CD4-positive, alpha-beta T cell treated with Interleukin-12 subunit alpha and Interleukin-12 subunit beta, for 1 hour (primary cell): ENCODE measurements around the gene AHCY.
A peak's percentile ranks its signal among the peaks of the same experiment; 100 is the strongest.
"Not testable (repeated sequence)": the region's sequence is repeated elsewhere in the genome, so short reads cannot be mapped to it uniquely, and the experiment has no call there.

Experiments
- DNase-seq: peaks from one replicate; pipeline ENCODE4 v3.0.0-alpha.2; 2020

Gene AHCY

DNA sequence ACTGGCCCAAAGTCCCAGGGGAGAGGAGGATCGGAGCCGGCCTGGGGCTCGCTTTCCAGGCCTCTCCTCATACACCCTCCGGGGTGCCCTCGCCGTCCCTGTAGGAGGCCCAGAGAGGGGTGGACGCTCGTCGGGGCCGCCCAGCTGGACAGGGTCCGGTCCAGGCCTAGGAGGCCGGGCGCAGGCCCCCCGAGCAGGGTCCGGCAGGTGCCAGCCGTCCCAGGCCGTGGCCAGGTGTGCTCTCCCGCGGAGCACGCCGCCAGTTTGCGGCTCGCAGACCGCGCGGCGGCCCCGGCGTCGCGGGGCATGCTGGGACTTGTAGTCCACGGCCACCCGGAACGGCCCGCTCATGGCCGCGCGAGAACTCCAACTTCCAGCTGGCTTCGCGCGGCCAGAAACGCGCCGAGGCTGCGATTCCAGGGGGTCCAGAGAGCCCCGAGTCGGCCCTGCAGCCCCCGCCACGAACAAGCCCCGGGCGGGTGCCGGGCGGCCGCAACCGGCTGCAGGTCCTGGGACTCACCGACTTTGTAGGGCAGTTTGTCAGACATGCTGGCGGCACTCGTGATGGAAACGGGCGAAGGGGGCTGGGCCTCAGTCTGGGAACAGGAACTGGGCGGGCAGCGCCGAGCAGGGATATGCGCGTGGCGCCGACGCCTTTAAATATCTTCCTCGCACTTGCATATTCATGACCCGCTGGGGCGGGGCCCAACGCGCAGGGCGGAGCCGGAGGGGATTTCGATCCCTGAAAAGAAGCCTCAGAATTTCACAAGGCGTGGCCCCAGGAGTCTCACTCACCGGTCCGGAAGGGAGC, at the start of gene AHCY:
Gene AHCY, minus strand, starts transcription at position 633 of the 811 bp plus-strand sequence. Its CDS starts 85 bp downstream, at position 548.
- peak; percentile 91 for DNase-seq

DNA sequence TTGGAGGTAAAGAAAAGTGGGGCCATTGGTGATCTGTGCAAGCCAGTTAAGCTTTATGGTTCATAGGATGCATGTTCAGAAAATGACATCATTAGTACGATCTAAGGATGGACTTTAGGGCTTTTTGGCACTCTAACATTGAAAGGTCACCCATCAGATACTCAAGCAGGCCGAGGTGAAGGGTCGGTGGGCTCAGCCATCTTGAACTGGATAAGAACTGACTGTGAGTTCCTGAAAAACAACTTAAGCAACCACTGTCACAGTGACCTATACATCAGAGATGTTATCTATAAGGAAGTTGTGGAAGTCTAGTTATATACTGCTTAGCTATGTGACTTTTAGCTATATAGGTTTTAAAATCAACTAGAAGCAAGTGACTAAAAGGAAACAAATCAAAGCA, 46.9 kb upstream of the AHCY start:
- DNase-seq: no peak

- no peak for DNase-seq
Observed at GRCh38 chr20:34347571-34347970, 44.4 kb upstream of the AHCY start.

GRCh38 chr20:34346533-34346865, 43.3 kb upstream of the AHCY start:
- not testable (repeated sequence) for DNase-seq

GRCh38 chr20:34345839-34346532, 42.8 kb upstream of the AHCY start:
- not testable (repeated sequence) for DNase-seq

DNA sequence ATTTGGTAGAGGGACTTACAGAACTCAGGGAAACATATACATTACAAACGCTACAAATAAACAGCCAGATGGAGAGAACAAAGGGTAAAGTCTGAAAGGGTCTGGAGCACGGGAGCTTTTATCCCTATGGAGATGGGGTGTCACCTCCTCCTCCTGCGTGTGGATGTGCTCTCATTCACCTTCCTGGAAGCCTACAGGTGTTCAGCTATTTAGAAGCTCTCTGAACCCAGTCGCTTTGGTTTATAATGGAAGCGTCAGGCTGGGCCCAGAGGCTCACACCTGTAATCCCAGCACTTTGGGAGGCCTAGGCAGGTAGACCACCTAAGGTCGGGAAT, 42.2 kb upstream of the AHCY start:
- DNase-seq: no peak

GRCh38 chr20:34344238-34344637, 41.1 kb upstream of the AHCY start:
- DNase-seq: no peak

- no peak for DNase-seq
Observed at GRCh38 chr20:34343458-34344211, 40.5 kb upstream of the AHCY start.

DNA sequence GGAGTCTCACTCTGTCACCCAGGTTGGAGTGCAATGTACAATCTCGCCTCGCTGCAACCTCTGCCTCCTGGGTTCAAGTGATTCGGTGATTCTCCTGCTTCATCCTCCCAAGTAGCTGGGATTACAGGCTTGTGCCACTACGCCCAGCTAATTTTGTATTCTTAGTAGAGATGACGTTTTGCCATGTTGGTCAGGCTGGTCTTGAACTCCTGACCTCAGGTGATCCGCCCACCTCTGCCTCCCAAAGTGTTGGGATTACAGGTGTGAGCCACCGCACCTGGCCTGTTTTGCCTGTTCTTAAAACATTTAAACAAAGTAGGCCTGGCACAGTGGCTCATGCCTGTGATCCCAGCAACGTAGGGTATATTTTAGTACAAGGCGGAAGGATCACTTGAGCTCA, 38.0 kb upstream of the AHCY start:
- not testable (repeated sequence) for DNase-seq

DNA sequence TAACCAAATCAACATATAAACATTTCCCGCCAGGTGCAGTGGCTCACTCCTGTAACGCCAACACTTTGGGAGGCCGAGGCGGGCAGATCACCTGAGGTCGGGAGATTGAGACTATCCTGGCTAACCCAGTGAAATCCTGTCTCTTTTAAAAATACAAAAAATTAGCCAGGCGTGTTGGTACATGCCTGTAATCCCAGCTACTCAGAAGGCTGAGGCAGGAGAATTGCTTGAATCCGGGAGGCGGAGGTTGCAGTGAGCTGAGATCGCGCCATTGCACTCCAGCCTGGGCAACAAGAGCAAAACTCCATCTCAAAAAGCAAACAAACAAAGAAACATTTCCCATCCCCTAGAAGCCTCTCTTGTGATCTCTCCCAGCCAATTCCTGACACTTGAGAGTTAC, 37.6 kb upstream of the AHCY start:
- not testable (repeated sequence) for DNase-seq

GRCh38 chr20:34337982-34338726, 35.0 kb upstream of the AHCY start:
- DNase-seq: no peak

DNA sequence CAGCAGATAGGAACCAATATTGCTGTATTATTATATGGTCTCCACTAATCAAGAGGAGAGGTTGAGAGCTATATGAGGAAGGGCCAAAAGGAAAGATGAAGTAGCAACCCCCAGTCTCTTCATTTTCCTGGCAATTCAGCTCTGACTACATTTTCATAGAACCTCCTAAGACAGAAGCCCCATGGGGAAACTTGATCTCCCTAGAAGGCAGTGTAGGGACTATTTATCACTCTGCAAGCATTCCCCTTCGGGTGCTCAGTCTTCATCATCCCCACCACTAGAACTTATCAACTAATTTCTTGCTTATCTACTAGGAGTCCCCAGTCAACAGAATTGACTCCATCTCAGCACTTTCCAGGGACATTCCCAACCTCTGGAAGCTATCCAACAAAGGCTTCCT, 34.4 kb upstream of the AHCY start:
- no peak for DNase-seq

GRCh38 chr20:34334654-34335407, 31.7 kb upstream of the AHCY start:
- DNase-seq: no peak

DNA sequence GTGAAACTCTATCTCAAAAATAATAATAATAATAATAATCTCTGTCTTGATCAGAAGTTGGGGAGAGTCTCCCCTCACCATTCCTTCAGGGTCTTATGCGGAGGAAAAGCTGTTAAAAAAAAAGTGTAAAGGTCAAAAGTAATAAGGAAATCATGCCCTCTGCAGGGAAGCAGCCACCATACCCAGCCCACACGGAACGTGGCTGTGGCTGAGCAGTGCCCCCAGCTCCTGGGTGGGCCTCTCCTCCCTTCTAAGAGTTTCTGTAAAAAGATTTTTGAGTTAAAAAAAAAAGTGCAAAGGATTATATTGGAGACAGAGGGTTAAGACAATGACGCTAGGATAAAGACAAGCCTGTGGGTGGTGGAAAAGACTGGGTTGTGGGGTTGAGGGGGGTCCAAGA, 30.6 kb upstream of the AHCY start:
- DNase-seq: no peak

DNA sequence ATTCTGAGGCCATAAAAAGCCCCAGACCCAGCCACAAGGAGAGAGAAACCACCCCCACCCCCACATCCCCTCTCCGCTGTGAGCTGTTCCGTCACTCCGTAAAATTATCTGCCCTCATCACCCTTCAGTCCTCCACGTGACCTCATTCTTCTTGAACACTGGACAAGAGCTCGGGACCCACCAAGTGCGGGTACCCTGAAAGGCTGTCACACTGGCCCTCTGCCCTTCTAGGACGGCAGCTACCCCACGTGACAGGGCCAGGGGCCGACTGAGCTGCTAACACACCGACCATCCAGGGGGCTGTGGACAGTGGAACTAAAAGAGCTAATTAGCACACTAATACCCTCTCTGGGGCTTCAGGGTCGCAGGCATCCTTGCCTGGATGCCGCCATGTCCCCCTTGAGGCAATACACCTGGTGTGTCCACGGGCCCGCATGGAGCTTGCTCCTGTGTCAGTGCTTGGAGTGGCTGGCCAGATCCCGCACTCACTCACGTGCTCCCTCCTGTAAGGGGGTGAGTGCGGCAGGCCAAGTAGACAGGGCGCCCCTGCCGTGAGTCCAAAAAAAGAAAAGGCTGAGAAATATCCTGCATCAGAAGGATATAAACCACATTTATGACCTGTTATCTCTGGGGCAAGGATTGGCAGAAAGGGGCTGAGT, 29.2 kb upstream of the AHCY start:
- DNase-seq: no peak

GRCh38 chr20:34331838-34332237, 28.7 kb upstream of the AHCY start:
- no peak for DNase-seq

DNA sequence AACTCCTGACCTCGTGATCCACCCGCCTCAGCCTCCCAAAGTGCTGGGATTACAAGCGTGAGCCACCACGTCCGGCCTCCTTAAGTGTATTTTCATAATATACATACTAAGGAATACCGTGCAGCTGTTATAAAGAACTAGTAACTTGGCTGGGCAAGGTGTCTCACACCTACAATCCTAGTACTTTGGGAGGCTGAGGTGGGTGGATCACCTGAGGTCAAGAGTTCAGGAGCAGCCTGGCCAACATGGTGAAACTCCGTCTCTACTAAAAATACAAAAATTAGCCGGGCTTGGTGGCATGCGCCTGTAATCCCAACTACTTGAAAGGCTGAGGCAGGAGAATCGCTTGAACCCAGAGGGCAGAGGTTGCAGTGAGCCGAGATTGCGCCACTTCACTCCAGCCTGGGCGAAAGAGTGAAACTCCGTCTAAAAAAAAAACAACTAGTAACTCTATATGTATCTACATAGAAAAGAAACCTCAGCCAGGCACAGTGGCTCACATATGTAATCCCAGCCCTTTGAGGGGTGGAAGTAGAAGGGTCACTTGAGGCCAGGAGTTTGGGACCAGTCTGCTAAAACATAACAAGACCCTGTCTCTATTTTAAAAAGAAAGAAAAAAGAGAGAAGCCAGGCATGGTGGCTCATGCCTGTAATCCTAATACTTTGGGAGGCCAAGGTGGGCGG, 27.8 kb upstream of the AHCY start:
- not testable (repeated sequence) for DNase-seq

- DNase-seq: no peak
Observed at GRCh38 chr20:34328928-34329677, 25.9 kb upstream of the AHCY start.

DNA sequence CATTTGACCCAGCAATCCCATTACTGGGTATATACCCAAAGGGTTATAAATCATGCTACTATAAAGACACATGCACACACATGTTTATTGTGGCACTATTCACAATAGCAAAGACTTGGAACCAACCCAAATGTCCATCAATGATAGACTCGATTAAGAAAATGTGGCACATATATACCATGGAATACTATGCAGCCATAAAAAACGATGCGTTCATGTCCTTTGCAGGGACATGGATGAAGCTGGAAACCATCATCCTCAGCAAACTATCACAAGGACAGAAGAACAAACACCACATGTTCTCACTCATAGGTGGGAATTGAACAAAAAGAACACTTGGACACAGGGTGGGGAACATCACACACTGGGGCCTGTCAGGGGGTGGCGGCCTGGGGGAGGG, 25.1 kb upstream of the AHCY start:
- DNase-seq: not testable (repeated sequence)

DNA sequence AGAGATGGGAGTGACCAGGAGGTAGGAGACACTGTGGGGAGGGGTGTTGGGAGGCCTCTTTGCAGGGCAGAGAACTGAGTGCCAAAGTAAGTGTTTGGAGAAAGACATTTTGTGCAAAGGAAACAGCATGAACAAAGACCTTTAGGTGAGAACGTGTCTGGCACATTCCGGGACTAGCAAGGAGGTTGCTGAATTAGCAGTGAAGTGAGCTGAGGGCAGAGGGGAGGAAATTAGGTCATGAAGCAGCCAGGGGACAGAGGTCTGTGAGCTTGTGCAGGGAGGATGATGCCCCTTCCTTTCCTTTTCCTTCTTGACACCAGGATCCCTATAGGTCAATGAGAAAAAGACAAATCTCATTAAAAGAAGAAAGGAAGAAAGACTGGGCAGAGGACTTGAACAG, 21.4 kb upstream of the AHCY start:
- DNase-seq: no peak
